Ascending aorta (tissue), 2 donors: ENCODE results near the gene PHF13. TPM values are rescaled to one million over a fixed set of nuclear protein-coding genes. Genes with fewer than 3 reads are reported as not detected.

Source experiments
- DNase-seq, 2 donors: peaks; one replicate each; pipeline ENCODE4 v3.0.0-alpha.2; 2019; ENCODE audit warnings: low spot score in 2 of 2
- H3K27ac ChIP-seq, 2 donors: fragments of 200-600 bp; sonication (generic); one replicate each; pipeline ENCODE4 v1.5.1; 2016 to 2017; ENCODE audit warnings: mild to moderate bottlenecking in 1 of 2
- H3K27me3 ChIP-seq: fragments of 200-600 bp; sonication (generic); one replicate; pipeline ENCODE4 v1.5.1; 2017
- H3K36me3 ChIP-seq, 2 donors: fragments of 200-600 bp; sonication (generic); one replicate each; pipeline ENCODE4 v1.5.1; 2016
- H3K4me1 ChIP-seq, 2 donors: fragments of 200-600 bp; sonication (generic); one replicate each; pipeline ENCODE4 v1.5.1; 2016 to 2017; ENCODE audit warnings: mild to moderate bottlenecking in 1 of 2
- H3K4me3 ChIP-seq, 2 donors: fragments of 200-600 bp; sonication (generic); one replicate each; pipeline ENCODE4 v1.5.1; 2016 to 2017; ENCODE audit warnings: mild to moderate bottlenecking in 1 of 2
- H3K9me3 ChIP-seq, 2 donors: fragments of 200-600 bp; sonication (generic); one replicate each; pipeline ENCODE4 v1.5.1; 2016
- CTCF ChIP-seq, 3 experiments: fragments of 200-600 bp in 2 of 3; fragments of 450-650 bp in 1 of 3; sonication (generic) in 2 of 3; IDR thresholded peaks; one replicate each; pipeline ENCODE4 v1.5.1; 2016 to 2019; ENCODE audit warnings: antibody characterized with exemption in 3 of 3, mild to moderate bottlenecking in 1 of 3, moderate library complexity in 1 of 3
- intact Hi-C: fragments of 100-400 bp; cut with DNase I; formaldehyde crosslinking; loops from one replicate; pipeline ENCODE4 v1.15.1; 2023
- total RNA-seq: library from RNA; depleted of rRNA; stranded (reverse); fragments of >200 nt; gene quantifications from one replicate; pipeline ENCODE4 v1.1.0, GENCODE V29; 2016

The PHF13 gene
- total RNA-seq, 1 donor from 2014 or later, result 1.5 TPM

GRCh38 chr1:6580119-6580592 is 33.4 kb upstream of the PHF13 start:
- peaks cover 14 to 23% of the 10 kb centered on the region in 2 donors for H3K4me1 ChIP-seq
- intact Hi-C loops, result loop anchor here (2.0 kb wide), 2 partner anchors 45 to 59 kb away; partner anchors contain the start of gene THAP3
- no peaks in the 10 kb centered on the region for H3K27me3 ChIP-seq
- no peak for TF ChIP-seq CTCF (IDR thresholded peaks at IDR 0.05)
- H3K9me3 ChIP-seq, result no peaks in the 10 kb centered on the region
- H3K4me3 ChIP-seq, result peak overlapping the region; percentile 64 to 87
- no peak for DNase-seq
- H3K36me3 ChIP-seq, result no peaks in the 10 kb centered on the region
- H3K27ac ChIP-seq, result peak overlapping the region; percentile 92 to 94

- Histone ChIP-seq H3K9me3 (no peaks in the 10 kb centered on the region), H3K4me1 (peaks cover 14 to 23% of the 10 kb centered on the region in 2 donors), H3K4me3 (peak overlapping the region; percentile 64 to 87), H3K27ac (peak overlapping the region; percentile 92 to 94), H3K36me3 (no peaks in the 10 kb centered on the region), H3K27me3 (no peaks in the 10 kb centered on the region)
- no peak for DNase-seq
- peak in 1 of 3 experiments; percentile 25 for TF ChIP-seq CTCF (IDR thresholded peaks at IDR 0.05)
- intact Hi-C loops, result loop anchor here (2.0 kb wide), 2 partner anchors 44 to 58 kb away; partner anchors contain the start of gene THAP3
Observed at GRCh38 chr1:6580593-6581409, 32.7 kb upstream of the PHF13 start.

GRCh38 chr1:6581561-6582305 is 31.8 kb upstream of the PHF13 start:
- no peaks in the 10 kb centered on the region for H3K36me3 ChIP-seq
- no peaks in the 10 kb centered on the region for H3K9me3 ChIP-seq
- peak overlapping the region; percentile 92 to 94 for H3K27ac ChIP-seq
- DNase-seq, result no peak
- peak overlapping the region in 1 of 2 donors; percentile 87 for H3K4me3 ChIP-seq
- intact Hi-C loops, result loop anchor here (2.0 kb wide), 2 partner anchors 43 to 57 kb away; partner anchors contain the start of gene THAP3
- no peak for TF ChIP-seq CTCF (IDR thresholded peaks at IDR 0.05)
- H3K4me1 ChIP-seq, result peaks cover 14 to 24% of the 10 kb centered on the region in 2 donors
- no peaks in the 10 kb centered on the region for H3K27me3 ChIP-seq

GRCh38 chr1:6582370-6582769 is 31.2 kb upstream of the PHF13 start:
- no peak overlapping the region for H3K4me3 ChIP-seq
- no peaks in the 10 kb centered on the region for H3K36me3 ChIP-seq
- no peaks in the 10 kb centered on the region for H3K9me3 ChIP-seq
- no peak overlapping the region for H3K27ac ChIP-seq
- DNase-seq, result no peak
- no peak for TF ChIP-seq CTCF (IDR thresholded peaks at IDR 0.05)
- intact Hi-C loops, result no loop called here
- H3K27me3 ChIP-seq, result no peaks in the 10 kb centered on the region
- peaks cover 14 to 29% of the 10 kb centered on the region in 2 donors for H3K4me1 ChIP-seq

- DNase-seq, result no peak
- Histone ChIP-seq H3K27ac (no peak overlapping the region), H3K36me3 (peaks cover 12 to 18% of the 10 kb centered on the region in 2 donors), H3K9me3 (no peaks in the 10 kb centered on the region), H3K4me1 (peaks cover 15 to 32% of the 10 kb centered on the region in 2 donors), H3K4me3 (no peak overlapping the region), H3K27me3 (no peaks in the 10 kb centered on the region)
- intact Hi-C loops, result no loop called here
- TF ChIP-seq CTCF (IDR thresholded peaks at IDR 0.05), result no peak
Observed at GRCh38 chr1:6584126-6585080, 29.1 kb upstream of the PHF13 start.
